Activated naive CD8-positive, alpha-beta T cell treated with anti-CD3 and anti-CD28 coated beads, Interleukin-2, amount 10 ng/mL, durations not matched to agents 7 days and 5 days (primary cell): ENCODE results near the gene VDR. TPM values are rescaled to one million over a fixed set of nuclear protein-coding genes. Genes with fewer than 3 reads are reported as not detected.

Source experiments
- ATAC-seq: fragments of 150-1000 bp; cut with Tn5 transposase; one replicate; pipeline ENCODE4 v1.10.0; 2021; ENCODE audit warnings: low read depth, moderate library complexity
- POLR2A ChIA-PET: fragments of 350-600 bp; sonication (Branson Sonifier 250); formaldehyde crosslinking; loops from one replicate; lab custom pipeline; 2021; ENCODE audit warnings: antibody characterized with exemption; lab: Charles Lee
- DNase-seq: peaks from one replicate; pipeline ENCODE4 v3.0.0; 2021
- H3K27ac Mint-ChIP-seq: one replicate; pipeline ENCODE4 v1.8.0; 2022; ENCODE audit warnings: mild to moderate bottlenecking, mixed read lengths
- H3K27me3 Mint-ChIP-seq: one replicate; pipeline ENCODE4 v1.8.0; 2022; ENCODE audit warnings: mild to moderate bottlenecking, moderate library complexity, mixed read lengths
- H3K36me3 Mint-ChIP-seq: one replicate; pipeline ENCODE4 v1.8.0; 2021; ENCODE audit warnings: mild to moderate bottlenecking, mixed read lengths
- H3K4me1 Mint-ChIP-seq: one replicate; pipeline ENCODE4 v1.8.0; 2021; ENCODE audit warnings: mixed read lengths
- H3K4me3 Mint-ChIP-seq: one replicate; pipeline ENCODE4 v1.8.0; 2022; ENCODE audit warnings: mild to moderate bottlenecking, moderate library complexity, mixed read lengths
- H3K9me3 Mint-ChIP-seq: one replicate; pipeline ENCODE4 v1.8.0; 2021; ENCODE audit warnings: mixed read lengths
- total RNA-seq, 2 experiments: library from RNA; stranded (reverse); gene quantifications; one replicate each; pipeline ENCODE4 v1.2.3, GENCODE V29; 2021

Gene VDR
- total RNA-seq, 2 experiments from 2014 or later = 13.9 to 14.3 TPM

GRCh38 chr12:47883663-47884195 lies 21.1 kb downstream of the VDR start:
- no peaks in the 10 kb centered on the region for H3K27me3 Mint-ChIP-seq
- peak overlapping the region; percentile 87 for H3K4me3 Mint-ChIP-seq
- POLR2A ChIA-PET = interaction anchor here (0.6 to 2.6 kb wide), 11 partner anchors 9 to 274 kb away, joined by 4 to 11 read pairs (median 6); partner anchors contain the start of gene VDR

GRCh38 chr12:47882781-47883546 lies 21.8 kb downstream of the VDR start:
- DNase-seq (no peak), ATAC-seq (peak; percentile 56)
- Mint-ChIP-seq H3K27ac (peak overlapping the region; percentile 93), H3K4me1 (peaks cover 64% of the 10 kb centered on the region), H3K36me3 (peaks cover 24% of the 10 kb centered on the region), H3K27me3 (no peaks in the 10 kb centered on the region), H3K9me3 (no peaks in the 10 kb centered on the region), H3K4me3 (peak overlapping the region; percentile 87)
- POLR2A ChIA-PET = interaction anchor here (0.8 to 2.6 kb wide), 9 partner anchors 9 to 78 kb away, joined by 3 to 11 read pairs (median 5); partner anchors contain the start of gene VDR

More at GRCh38 chr12:47883663-47884195, 21.1 kb downstream of the VDR start:
- DNase-seq = no peak
- Mint-ChIP-seq H3K36me3 (peaks cover 18% of the 10 kb centered on the region), H3K9me3 (no peaks in the 10 kb centered on the region), H3K27ac (peak overlapping the region; percentile 93), H3K4me1 (peaks cover 68% of the 10 kb centered on the region)
- no peak for ATAC-seq

- POLR2A ChIA-PET = no interaction called here
- ATAC-seq (no peak), DNase-seq (no peak)
- no peaks in the 10 kb centered on the region for H3K27me3 Mint-ChIP-seq
- peaks cover 23% of the 10 kb centered on the region for H3K36me3 Mint-ChIP-seq
- H3K27ac Mint-ChIP-seq = peak overlapping the region; percentile 93
- H3K4me1 Mint-ChIP-seq = peaks cover 58% of the 10 kb centered on the region
- H3K4me3 Mint-ChIP-seq = peak overlapping the region; percentile 87
- H3K9me3 Mint-ChIP-seq = no peaks in the 10 kb centered on the region
Measured at GRCh38 chr12:47881826-47882427, 22.9 kb downstream of the VDR start.

- H3K4me1 Mint-ChIP-seq = peaks cover 58% of the 10 kb centered on the region
- ATAC-seq = no peak
- no peak overlapping the region for H3K4me3 Mint-ChIP-seq
- POLR2A ChIA-PET = interaction anchor here (0.6 to 1.6 kb wide), 2 partner anchors 14 to 275 kb away, joined by 4 to 6 read pairs; no protein-coding TSS in a partner anchor
- no peak for DNase-seq
- no peak overlapping the region for H3K27ac Mint-ChIP-seq
- H3K27me3 Mint-ChIP-seq = no peaks in the 10 kb centered on the region
- no peaks in the 10 kb centered on the region for H3K9me3 Mint-ChIP-seq
- H3K36me3 Mint-ChIP-seq = peaks cover 26% of the 10 kb centered on the region
Measured at GRCh38 chr12:47881051-47881450, 23.7 kb downstream of the VDR start.

- Mint-ChIP-seq H3K36me3 (peaks cover 37% of the 10 kb centered on the region), H3K27me3 (no peaks in the 10 kb centered on the region), H3K27ac (no peak overlapping the region), H3K9me3 (no peaks in the 10 kb centered on the region), H3K4me1 (peaks cover 38% of the 10 kb centered on the region), H3K4me3 (no peak overlapping the region)
- DNase-seq (no peak), ATAC-seq (no peak)
- POLR2A ChIA-PET = interaction anchor here (1.0 to 1.6 kb wide), 2 partner anchors 12 to 60 kb away, joined by 3 to 6 read pairs; no protein-coding TSS in a partner anchor
Measured at GRCh38 chr12:47878918-47879481, 25.8 kb downstream of the VDR start.

- no peak for ATAC-seq
- Mint-ChIP-seq H3K36me3 (peaks cover 41% of the 10 kb centered on the region), H3K27ac (no peak overlapping the region), H3K9me3 (no peaks in the 10 kb centered on the region), H3K27me3 (no peaks in the 10 kb centered on the region), H3K4me1 (peaks cover 34% of the 10 kb centered on the region), H3K4me3 (no peak overlapping the region)
- POLR2A ChIA-PET = no interaction called here
- no peak for DNase-seq
Measured at GRCh38 chr12:47878293-47878917, 26.4 kb downstream of the VDR start.

GRCh38 chr12:47877081-47877480 lies 27.7 kb downstream of the VDR start:
- peaks cover 23% of the 10 kb centered on the region for H3K4me1 Mint-ChIP-seq

GRCh38 chr12:47876440-47876960 lies 28.3 kb downstream of the VDR start:
- Mint-ChIP-seq H3K4me3 (no peak overlapping the region), H3K9me3 (no peaks in the 10 kb centered on the region), H3K4me1 (peaks cover 23% of the 10 kb centered on the region), H3K36me3 (peaks cover 44% of the 10 kb centered on the region), H3K27ac (no peak overlapping the region), H3K27me3 (no peaks in the 10 kb centered on the region)
- POLR2A ChIA-PET = no interaction called here
- DNase-seq (no peak), ATAC-seq (no peak)

More at GRCh38 chr12:47877081-47877480, 27.7 kb downstream of the VDR start:
- H3K9me3 Mint-ChIP-seq = no peaks in the 10 kb centered on the region
- peaks cover 44% of the 10 kb centered on the region for H3K36me3 Mint-ChIP-seq
- no peaks in the 10 kb centered on the region for H3K27me3 Mint-ChIP-seq
- no peak for ATAC-seq
- H3K4me3 Mint-ChIP-seq = no peak overlapping the region
- no peak overlapping the region for H3K27ac Mint-ChIP-seq
- DNase-seq = no peak
- POLR2A ChIA-PET = no interaction called here

GRCh38 chr12:47875746-47876439 lies 28.9 kb downstream of the VDR start:
- DNase-seq (no peak), ATAC-seq (no peak)
- Mint-ChIP-seq H3K4me3 (no peak overlapping the region), H3K4me1 (peaks cover 22% of the 10 kb centered on the region), H3K27ac (no peak overlapping the region), H3K9me3 (no peaks in the 10 kb centered on the region), H3K36me3 (peaks cover 46% of the 10 kb centered on the region), H3K27me3 (no peaks in the 10 kb centered on the region)
- POLR2A ChIA-PET = no interaction called here

- peaks cover 25% of the 10 kb centered on the region for H3K4me1 Mint-ChIP-seq
- H3K9me3 Mint-ChIP-seq = no peaks in the 10 kb centered on the region
- H3K27me3 Mint-ChIP-seq = no peaks in the 10 kb centered on the region
- no peak overlapping the region for H3K27ac Mint-ChIP-seq
- no peak for DNase-seq
- no peak overlapping the region for H3K4me3 Mint-ChIP-seq
- ATAC-seq = no peak
- H3K36me3 Mint-ChIP-seq = peaks cover 42% of the 10 kb centered on the region
- POLR2A ChIA-PET = interaction anchor here (1.9 kb wide), 1 partner anchor 9 kb away, joined by 6 read pairs; no protein-coding TSS in a partner anchor
Measured at GRCh38 chr12:47874316-47874715, 30.5 kb downstream of the VDR start.

- DNase-seq = no peak
- peaks cover 21% of the 10 kb centered on the region for H3K36me3 Mint-ChIP-seq
Measured at GRCh38 chr12:47870175-47870781, 34.5 kb downstream of the VDR start.

More at GRCh38 chr12:47870175-47870781, 34.5 kb downstream of the VDR start:
- ATAC-seq = no peak
- Mint-ChIP-seq H3K27ac (peak overlapping the region; percentile 13), H3K27me3 (no peaks in the 10 kb centered on the region), H3K4me3 (no peak overlapping the region), H3K4me1 (peaks cover 33% of the 10 kb centered on the region), H3K9me3 (no peaks in the 10 kb centered on the region)
- POLR2A ChIA-PET = interaction anchor here (0.8 to 2.2 kb wide), 3 partner anchors 13 to 37 kb away, joined by 3 to 5 read pairs (median 4); no protein-coding TSS in a partner anchor
